Motor neuron (in vitro differentiated cells): ENCODE data around the gene CBFB. TPM values are rescaled to one million over a fixed set of nuclear protein-coding genes. Genes with fewer than 3 reads are reported as not detected.

ENCODE experiments used
- ATAC-seq, 8 experiments: fragments of 200-7000 bp; cut with Tn5 transposase; replicated peaks in 6 of 8; 2 replicates each; pipeline ENCODE4 v1.8.0; 2021; ENCODE audit warnings: mild to moderate bottlenecking in 8 of 8, moderate library complexity in 8 of 8
- H3K27ac ChIP-seq, 2 donors: fragments of 250-450 bp; sonication (Bioruptor Pico); 2 replicates each; pipeline ENCODE4 v1.9.0; 2021; ENCODE audit warnings: antibody characterized with exemption in 2 of 2, mild to moderate bottlenecking in 2 of 2, moderate library complexity in 1 of 2
- H3K4me1 ChIP-seq, 2 donors: fragments of 250-450 bp; sonication (Bioruptor Pico); replicated peaks in 1 of 2; 2 replicates each; pipeline ENCODE4 v1.6.1; 2021; ENCODE audit warnings: antibody characterized with exemption in 2 of 2, mild to moderate bottlenecking in 2 of 2, moderate library complexity in 1 of 2
- H3K4me3 ChIP-seq, 5 donors: fragments of 250-450 bp; sonication (Bioruptor Pico); 2 replicates each; pipeline ENCODE4 v1.9.0; 2021; ENCODE audit warnings: antibody characterized with exemption in 5 of 5, mild to moderate bottlenecking in 5 of 5, moderate library complexity in 4 of 5
- WGBS, 10 experiments: fragments of 450-650 bp; shearing (Covaris generic); methylation state at CpG; one replicate each; pipeline ENCODE4 v1.0.0; 2022; 5-methylcytosine and 5-hydroxymethylcytosine counted together
- in situ Hi-C, 9 experiments: fragments of 400-800 bp; cut with MboI; loops; one replicate each; pipeline ENCODE4 v1.15.0; 2021; ENCODE audit warnings: low sequenced_read_pairs in 9 of 9, low pct_unique_long_range_greater_than_20kb in 2 of 9; ENCODE audit not compliant: unreplicated experiment in 9 of 9
- total RNA-seq, 8 experiments: library from RNA; unstranded; fragments of 300-600 nt; gene quantifications; 2 replicates each; pipeline versions ENCODE4 v1.2.3 to v1.2.4, GENCODE V29; 2022

The CBFB gene
- total RNA-seq, 8 experiments from 2014 or later: 20.1 to 77.7 (median 33.0) TPM

- H3K27ac ChIP-seq: no peak overlapping the region
- 40 to 100% (median 90%) methylated on average over 1 to 2 of the region's 2 CpGs; no CpG with 5 or more reads in 5 of the 10 experiments for WGBS, 10 experiments
- H3K4me3 ChIP-seq: no peak overlapping the region
- H3K4me1 ChIP-seq: no peaks in the 10 kb centered on the region
- ATAC-seq: no peak
- in situ Hi-C loops: no loop called here
These were observed 116.0 kb downstream of the CBFB start for GRCh38 chr16:67144943-67145342.

DNA sequence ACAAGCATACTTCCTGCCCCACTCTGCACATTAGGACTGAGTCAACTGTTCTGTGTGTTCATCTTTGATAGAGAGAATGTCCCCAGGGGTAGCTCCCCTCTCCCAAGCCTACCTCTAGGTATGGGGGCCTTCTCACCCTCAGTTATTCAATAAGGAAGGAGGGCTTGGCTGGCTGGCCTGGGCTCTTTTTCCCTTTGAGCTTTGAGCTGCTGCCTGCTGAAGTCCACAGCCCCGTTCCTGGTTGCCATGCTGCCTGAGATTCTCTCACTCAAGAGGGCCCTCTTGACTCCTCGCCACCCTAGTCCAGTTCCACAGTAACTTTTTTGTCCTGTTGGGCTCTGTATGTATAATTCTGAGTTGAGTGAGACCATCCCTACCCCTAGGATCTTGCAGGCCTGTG lies 116.8 kb downstream of the CBFB start:
- peaks cover 0 to 1% of the 10 kb centered on the region in 2 donors for H3K4me1 ChIP-seq
- H3K4me3 ChIP-seq: no peak overlapping the region
- no peak overlapping the region for H3K27ac ChIP-seq
- 50 to 100% (median 100%) methylated on average over 1 to 2 of the region's 2 CpGs; no CpG with 5 or more reads in 5 of the 10 experiments for WGBS, 10 experiments
- no peak for ATAC-seq
- in situ Hi-C loops: no loop called here

DNA sequence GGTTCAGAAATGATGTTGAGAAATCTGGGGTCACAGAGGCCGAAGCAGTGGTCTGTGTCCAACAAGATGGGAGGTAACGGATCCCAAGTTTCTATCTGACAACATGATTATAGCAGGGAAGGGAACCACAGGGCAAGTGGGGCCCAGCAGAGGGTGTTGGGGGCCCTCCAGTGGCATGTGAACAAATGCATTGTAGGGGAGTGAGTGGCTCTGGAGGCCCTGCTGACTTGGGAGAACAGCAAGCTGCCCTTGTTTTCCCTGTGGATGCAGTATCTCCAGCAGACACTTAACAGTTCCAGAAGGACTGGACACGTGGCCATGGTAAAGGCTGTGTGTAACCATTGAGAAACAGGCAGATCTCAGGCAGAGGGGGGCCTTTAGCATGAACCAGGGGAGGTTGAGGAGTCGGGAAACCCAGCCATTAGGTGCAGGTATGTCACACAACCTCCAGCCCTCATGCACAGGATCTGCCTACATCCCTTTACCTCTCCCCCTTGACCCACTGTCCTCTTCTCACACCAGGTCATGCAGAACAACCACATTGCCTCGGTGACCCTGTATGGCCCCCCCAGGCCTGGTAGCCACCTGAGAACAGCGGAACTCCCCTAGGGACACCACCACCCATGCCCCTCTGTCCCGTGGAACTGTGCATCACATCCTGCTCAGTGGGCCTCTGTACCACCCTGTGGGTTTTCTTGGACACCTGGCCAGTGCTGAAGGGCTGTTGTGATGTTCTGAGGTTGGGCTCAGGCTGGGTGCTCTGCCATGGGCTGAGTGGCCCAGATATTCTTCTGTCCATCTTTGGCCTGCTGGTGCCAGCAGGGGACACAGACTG lies 117.8 kb downstream of the CBFB start:
- no peak for ATAC-seq
- in situ Hi-C loops: no loop called here
- H3K4me3 ChIP-seq: no peak overlapping the region
- peaks cover 4 to 5% of the 10 kb centered on the region in 2 donors for H3K4me1 ChIP-seq
- 20 to 90% (median 80%) methylated on average over 1 to 2 of the region's 7 CpGs; no CpG with 5 or more reads in 3 of the 10 experiments for WGBS, 10 experiments
- no peak overlapping the region for H3K27ac ChIP-seq

DNA sequence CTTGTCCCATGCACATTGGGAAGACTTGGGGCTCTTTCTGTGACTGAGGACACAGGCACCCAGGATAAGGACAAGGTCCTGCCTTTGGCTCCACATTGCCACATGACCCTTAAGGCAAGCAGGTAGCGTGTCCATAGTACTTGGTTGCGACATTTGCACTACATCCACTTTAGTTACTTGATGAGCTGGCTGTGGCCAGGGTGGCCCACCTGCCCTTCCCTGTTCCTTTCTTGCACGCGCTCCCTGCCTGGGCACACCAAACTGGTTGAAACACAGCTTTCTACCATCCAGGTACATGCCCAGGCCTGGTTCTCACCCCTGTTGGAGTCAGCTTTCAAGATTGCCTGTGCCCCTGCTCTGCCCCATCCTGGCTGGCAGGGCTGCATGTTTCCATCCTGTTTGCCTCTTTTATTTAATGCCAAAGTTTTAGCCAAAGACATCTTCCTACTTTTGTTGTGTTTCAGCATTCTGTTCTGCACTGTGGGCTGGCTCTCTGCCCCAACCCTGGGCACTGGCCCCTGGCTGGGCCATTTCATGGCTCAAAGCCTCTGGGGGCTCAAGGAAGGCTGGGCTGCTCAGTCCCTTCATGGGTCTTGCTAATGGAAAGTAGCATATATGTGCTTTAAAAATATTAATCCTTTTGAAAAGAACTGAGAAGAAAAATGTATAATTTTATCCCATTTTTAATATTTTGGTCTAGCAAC lies 118.6 kb downstream of the CBFB start:
- WGBS, 10 experiments: 87 to 100% (median 100%) methylated on average over 2 to 3 of the region's 4 CpGs; no CpG with 5 or more reads in 6 of the 10 experiments
- Histone ChIP-seq H3K27ac (no peak overlapping the region), H3K4me1 (peaks cover 4 to 5% of the 10 kb centered on the region in 2 donors), H3K4me3 (no peak overlapping the region)
- in situ Hi-C loops: no loop called here
- ATAC-seq: no peak

DNA sequence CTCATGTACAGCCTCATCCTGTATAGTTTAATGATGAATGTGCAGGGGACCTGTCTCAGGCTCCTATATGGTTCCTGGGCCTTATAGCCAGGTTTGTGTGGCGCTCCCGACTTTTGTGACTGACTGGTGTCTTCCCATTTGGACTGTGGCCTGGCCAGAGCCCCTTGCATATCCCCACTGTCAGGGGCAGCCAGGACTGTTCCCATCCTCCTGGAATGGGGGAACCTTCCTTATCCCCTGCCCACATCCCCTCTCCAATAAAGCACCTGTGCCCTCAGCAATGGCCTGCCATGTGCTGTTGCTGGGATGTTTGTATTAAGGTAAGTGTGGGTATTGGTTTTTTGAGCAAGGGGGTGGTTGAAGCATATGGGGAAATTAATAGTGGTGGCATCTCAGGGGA lies 119.3 kb downstream of the CBFB start:
- Histone ChIP-seq H3K4me1 (peaks cover 4 to 5% of the 10 kb centered on the region in 2 donors), H3K4me3 (no peak overlapping the region), H3K27ac (no peak overlapping the region)
- in situ Hi-C loops: no loop called here
- ATAC-seq: no peak
- WGBS, 10 experiments: 75 to 100% (median 100%) methylated on average over 1 to 2 of the region's 2 CpGs; no CpG with 5 or more reads in 3 of the 10 experiments

- Histone ChIP-seq H3K27ac (no peak overlapping the region), H3K4me3 (no peak overlapping the region), H3K4me1 (peaks cover 4 to 5% of the 10 kb centered on the region in 2 donors)
- in situ Hi-C loops: no loop called here
- WGBS, 10 experiments: 40 to 100% (median 97%) methylated on average over 1 to 5 of the region's 11 CpGs; no CpG with 5 or more reads in 2 of the 10 experiments
- ATAC-seq: no peak
These were observed 119.8 kb downstream of the CBFB start for GRCh38 chr16:67148656-67149275.

DNA sequence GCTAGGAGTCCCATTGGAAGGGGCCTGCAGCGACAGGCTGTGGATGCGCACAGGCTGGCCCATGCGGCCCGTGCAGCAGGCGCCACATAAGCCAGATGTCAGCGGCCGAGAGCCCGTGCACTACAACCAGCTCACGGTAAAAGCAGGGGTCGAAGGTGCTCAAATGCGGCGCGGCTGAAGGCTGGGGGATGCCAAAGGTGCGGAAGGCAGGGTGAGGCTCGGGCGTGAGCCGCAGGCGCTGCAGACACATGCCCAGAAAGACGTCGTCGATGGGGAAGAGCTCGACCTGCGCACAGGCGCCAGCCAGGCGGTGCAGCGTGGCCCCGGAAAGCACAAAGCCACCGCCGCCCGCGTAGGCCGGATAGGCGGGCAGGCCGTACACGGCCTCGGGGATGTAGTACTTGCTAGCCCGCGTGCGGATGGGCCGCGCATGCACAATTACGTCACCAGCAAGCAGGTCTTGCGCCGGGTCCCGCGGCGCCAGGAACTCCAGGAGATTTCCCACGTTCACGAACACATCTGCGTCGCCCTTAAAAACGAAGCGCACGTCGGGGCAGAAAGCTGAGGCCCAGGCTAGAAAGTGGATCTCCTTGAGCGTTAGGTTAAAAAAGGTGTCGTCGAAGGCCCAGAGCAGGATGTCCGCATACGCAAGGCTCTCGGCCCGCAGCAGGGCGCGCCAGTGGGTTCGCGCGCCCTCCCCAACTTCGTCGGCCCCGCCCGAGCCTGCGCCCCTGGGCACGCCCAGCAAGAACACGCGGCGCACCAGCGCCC lies 120.5 kb downstream of the CBFB start:
- in situ Hi-C loops: loop anchor here (10.0 to 25.0 kb wide), 3 partner anchors 162 to 195 kb away; partner anchors contain the start of genes CES3 (in 7 of the 9) and CES4A (in 1 of the 9)
- WGBS, 10 experiments: 73 to 100% (median 92%) methylated on average over 3 to 11 of the region's 77 CpGs; no CpG with 5 or more reads in 3 of the 10 experiments
- no peak overlapping the region for H3K4me3 ChIP-seq
- H3K4me1 ChIP-seq: peaks cover 4 to 6% of the 10 kb centered on the region in 2 donors
- no peak overlapping the region for H3K27ac ChIP-seq
- ATAC-seq: no peak

GRCh38 chr16:67150047-67150832 lies 121.3 kb downstream of the CBFB start:
- in situ Hi-C loops: loop anchor here (10.0 to 25.0 kb wide), 3 partner anchors 163 to 195 kb away; partner anchors contain the start of genes CES3 (in 7 of the 9) and CES4A (in 1 of the 9)
- 22% methylated on average over 9 of the region's 94 CpGs; no CpG with 5 or more reads in 9 of the 10 experiments for WGBS, 10 experiments
- H3K4me1 ChIP-seq: peaks cover 4 to 9% of the 10 kb centered on the region in 2 donors
- H3K27ac ChIP-seq: peak overlapping the region in 1 of 2 donors; percentile 40
- H3K4me3 ChIP-seq: peak overlapping the region; percentile 14 to 43 (median 36)
- peak; percentile 14 to 68 (median 60) for ATAC-seq

Other genes with a start within 250 kb of the CBFB start
- gene TERB1, start 227.6 kb upstream of the CBFB start, total RNA-seq: under 1 TPM in 2 of 8 experiments, not detected in 6; 0.05 to 0.09 TPM
- 10 to 100 TPM; 46.1 to 82.6 (median 51.5) TPM for gene NAE1, start 198.2 kb upstream of the CBFB start, total RNA-seq
- 1 to 10 TPM in 1 of 8 experiments, under 1 TPM in 3, not detected in 4; 0.20 to 2.6 (median 0.42) TPM for gene CA7, start 184.7 kb upstream of the CBFB start, total RNA-seq
- 10 to 100 TPM in 2 of 8 experiments, 1 to 10 TPM in 6; 4.3 to 19.0 (median 8.5) TPM for gene PDP2, start 148.6 kb upstream of the CBFB start, total RNA-seq
- gene CDH16, start 110.3 kb upstream of the CBFB start, total RNA-seq: under 1 TPM in 4 of 8 experiments, not detected in 4; 0.04 to 0.24 (median 0.09) TPM
- gene RRAD, start 103.6 kb upstream of the CBFB start, total RNA-seq: 10 to 100 TPM in 1 of 8 experiments, 1 to 10 TPM in 4, under 1 TPM in 3; 0.60 to 33.2 (median 2.1) TPM
- gene CIAO2B, start 94.7 kb upstream of the CBFB start, total RNA-seq: 100 to 1,000 TPM in 7 of 8 experiments, 10 to 100 TPM in 1; 95.4 to 159 (median 112) TPM
- gene CES2, start 93.6 kb upstream of the CBFB start, total RNA-seq: 10 to 100 TPM; 16.8 to 73.9 (median 32.2) TPM
- gene CES3, start 67.9 kb upstream of the CBFB start, total RNA-seq: 1 to 10 TPM in 2 of 8 experiments, under 1 TPM in 6; 0.09 to 1.9 (median 0.53) TPM
- gene CES4A, start 40.6 kb upstream of the CBFB start, total RNA-seq: 10 to 100 TPM in 3 of 8 experiments, 1 to 10 TPM in 4, under 1 TPM in 1; 0.96 to 27.4 (median 7.1) TPM
- 10 to 100 TPM; 10.4 to 18.8 (median 14.9) TPM for gene PHAF1, start 80.8 kb downstream of the CBFB start, total RNA-seq
- 10 to 100 TPM in 2 of 8 experiments, 1 to 10 TPM in 4, under 1 TPM in 2; 0.54 to 20.9 (median 4.3) TPM for gene B3GNT9, start 121.8 kb downstream of the CBFB start, total RNA-seq
- 10 to 100 TPM in 3 of 8 experiments, 1 to 10 TPM in 4, under 1 TPM in 1; 0.42 to 18.0 (median 6.6) TPM for gene TRADD, start 130.8 kb downstream of the CBFB start, total RNA-seq
- gene FBXL8, start 130.8 kb downstream of the CBFB start, total RNA-seq: 10 to 100 TPM in 3 of 8 experiments, 1 to 10 TPM in 5; 1.0 to 44.5 (median 9.0) TPM
- gene HSF4, start 135.6 kb downstream of the CBFB start, total RNA-seq: 10 to 100 TPM in 7 of 8 experiments, 1 to 10 TPM in 1; 4.6 to 33.1 (median 18.4) TPM
- gene NOL3, start 141.4 kb downstream of the CBFB start, total RNA-seq: 10 to 100 TPM in 7 of 8 experiments, 1 to 10 TPM in 1; 7.3 to 28.0 (median 15.3) TPM
- gene MATCAP1, start 154.8 kb downstream of the CBFB start, total RNA-seq: 10 to 100 TPM; 13.9 to 93.4 (median 55.0) TPM
- 1 to 10 TPM in 4 of 8 experiments, under 1 TPM in 4; 0.29 to 3.6 (median 0.98) TPM for gene EXOC3L1, start 161.0 kb downstream of the CBFB start, total RNA-seq
- gene E2F4, start 163.0 kb downstream of the CBFB start, total RNA-seq: 10 to 100 TPM; 27.7 to 83.7 (median 48.5) TPM
- gene ELMO3, start 170.0 kb downstream of the CBFB start, total RNA-seq: 1 to 10 TPM in 5 of 8 experiments, under 1 TPM in 3; 0.43 to 2.8 (median 1.2) TPM
- 10 to 100 TPM; 39.4 to 83.1 (median 58.0) TPM for gene TMEM208, start 198.0 kb downstream of the CBFB start, total RNA-seq
- 10 to 100 TPM in 7 of 8 experiments, 1 to 10 TPM in 1; 5.5 to 26.8 (median 12.1) TPM for gene FHOD1, start 218.3 kb downstream of the CBFB start, total RNA-seq
- gene SLC9A5, start 219.8 kb downstream of the CBFB start, total RNA-seq: 1 to 10 TPM in 7 of 8 experiments, under 1 TPM in 1; 0.92 to 2.4 (median 1.4) TPM